NCI-H146 treated with DMSO at 0.1 percent for 48 hours (cell line): ENCODE data around the gene FKBP5.
"Not testable (repeated sequence)": the region's sequence is repeated elsewhere in the genome, so short reads cannot be mapped to it uniquely, and the experiment has no call there.

Experiments
- DNase-seq: peaks from one replicate; lab custom pipeline; 2025; ENCODE audit not compliant: unreplicated experiment; lab: John Stamatoyannopoulos, UW

FKBP5 gene

DNA sequence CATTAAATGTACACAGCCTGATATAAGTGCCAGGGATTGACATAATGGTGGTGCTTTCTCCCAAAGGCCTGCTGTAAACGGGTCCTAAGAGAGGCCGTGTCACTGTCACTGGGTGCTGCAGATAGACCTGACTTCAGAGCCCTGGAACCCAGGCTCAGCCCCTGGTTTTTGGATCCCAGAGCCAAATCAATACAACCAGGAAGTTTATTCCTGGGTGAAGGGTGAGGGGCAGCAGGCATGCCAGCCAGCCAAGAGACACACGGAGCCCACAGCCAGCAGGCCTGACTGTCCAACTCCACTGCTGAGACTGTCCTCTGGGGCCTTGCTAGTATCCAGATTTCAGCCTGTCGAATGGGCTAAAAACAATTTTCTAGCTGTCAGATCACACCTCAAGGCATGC lies 35.3 kb upstream of the FKBP5 start:
- DNase-seq: no peak

DNA sequence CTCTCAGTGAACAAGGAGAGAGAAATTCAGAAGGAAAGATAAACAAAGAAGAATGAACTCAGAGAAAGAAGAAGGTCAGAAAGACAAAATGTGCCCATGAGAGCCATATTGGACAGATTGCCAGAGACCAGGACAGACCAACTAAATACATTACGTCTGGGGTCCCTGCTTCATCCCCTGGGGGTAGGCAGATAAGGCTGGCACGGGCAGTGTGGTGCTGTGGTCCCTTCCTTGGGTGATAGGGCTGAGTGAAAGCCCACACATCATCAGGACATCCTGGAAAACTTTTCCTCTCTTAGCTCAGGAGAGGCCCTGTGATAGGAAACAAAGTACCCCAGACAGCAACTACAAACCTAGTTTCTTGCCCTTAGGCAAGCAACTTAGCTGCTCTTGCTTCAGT lies 34.9 kb upstream of the FKBP5 start:
- DNase-seq: no peak

DNA sequence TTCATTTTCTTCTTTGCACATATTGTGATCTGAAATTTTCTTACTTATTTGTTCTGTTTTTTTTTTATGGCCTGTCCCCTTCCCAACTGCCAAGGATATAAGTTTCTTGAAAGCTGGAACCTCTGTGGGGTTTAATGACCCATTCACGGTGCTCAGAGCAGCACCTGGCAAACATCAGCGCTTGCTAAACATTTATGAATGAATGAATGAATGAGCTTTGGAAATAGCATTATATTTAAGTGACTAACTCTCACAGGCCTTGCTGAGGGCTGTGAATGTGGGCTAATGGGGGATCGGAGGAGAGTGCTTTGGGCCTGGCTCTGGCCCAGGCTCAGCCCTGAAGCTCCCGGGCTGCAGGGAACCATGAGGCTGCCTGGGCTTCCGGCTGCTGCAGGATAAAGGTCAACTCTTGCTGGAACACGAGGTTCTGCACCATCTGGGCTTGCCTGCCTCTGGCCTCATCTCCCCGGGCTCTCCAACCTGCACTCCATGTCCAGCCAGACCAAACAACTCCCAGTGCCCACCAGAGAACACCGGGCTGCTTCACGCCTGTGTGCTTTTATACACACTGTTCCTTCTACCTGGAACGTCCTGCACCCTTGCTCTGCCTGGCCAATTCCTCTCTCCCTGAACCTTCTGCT lies 33.5 kb upstream of the FKBP5 start:
- DNase-seq: no peak

DNA sequence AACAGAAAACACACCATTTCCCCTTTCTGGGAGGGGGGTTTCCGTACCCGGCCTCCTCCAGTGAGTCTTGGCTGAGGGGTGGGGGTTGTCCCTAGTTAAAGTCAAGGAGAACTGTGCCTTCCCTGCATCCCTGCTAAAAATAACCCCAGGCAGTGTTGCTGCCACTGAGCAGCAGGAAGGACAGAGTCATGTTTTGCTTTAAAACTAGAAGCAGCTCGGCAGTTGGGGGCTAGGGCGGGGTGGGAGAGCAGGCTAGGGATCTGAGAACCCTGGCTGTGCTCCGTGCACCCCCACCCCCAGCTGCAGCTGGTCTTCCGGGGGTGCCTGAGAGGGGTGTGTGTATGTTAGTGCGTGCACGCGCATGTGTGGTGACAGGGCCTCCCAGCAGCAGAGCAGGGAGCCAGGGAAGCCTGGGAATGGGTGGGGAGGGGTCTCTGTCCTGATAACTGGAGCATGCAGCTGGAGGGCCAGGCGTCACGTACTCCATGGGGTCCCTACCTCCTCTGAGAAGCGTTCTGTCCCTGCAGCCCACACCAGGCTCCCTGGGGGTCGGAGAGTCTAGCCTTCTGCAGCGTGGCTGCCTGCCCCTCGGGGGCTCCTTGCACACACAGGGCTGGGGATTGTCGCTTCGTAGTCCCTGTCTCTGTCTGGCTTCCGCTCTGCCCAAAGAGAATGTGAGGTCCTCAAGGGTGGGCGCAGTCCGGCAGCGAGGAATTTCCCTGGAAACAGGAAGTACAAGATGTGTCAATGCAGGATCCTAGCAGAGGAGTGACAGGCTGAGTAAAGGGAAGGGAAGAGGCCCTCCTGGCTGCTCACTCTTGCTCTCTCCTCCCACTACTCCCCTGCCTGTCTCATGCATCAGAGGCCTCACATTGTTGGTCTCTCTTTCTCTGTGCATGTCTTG lies 31.4 kb upstream of the FKBP5 start:
- DNase-seq: no peak

DNA sequence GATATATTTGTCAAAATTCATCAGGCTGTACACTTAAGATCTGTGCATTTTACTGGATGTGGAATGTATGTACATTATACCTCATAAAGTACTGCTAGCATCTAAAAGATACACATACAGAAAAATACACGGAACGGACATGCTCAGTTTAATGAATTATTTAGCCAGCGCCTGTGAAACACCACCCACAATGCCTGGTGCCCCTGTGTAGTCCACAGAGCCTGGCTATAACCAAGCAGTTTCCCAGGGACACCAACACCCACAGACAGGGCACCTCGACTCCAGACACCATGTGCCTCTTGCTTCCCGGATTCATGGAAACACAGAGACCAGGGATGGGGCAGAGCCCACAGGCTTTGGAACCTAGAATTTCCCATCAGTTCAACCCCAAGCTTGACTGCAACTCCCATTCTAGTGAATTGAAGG lies 30.7 kb upstream of the FKBP5 start:
- DNase-seq: no peak

DNA sequence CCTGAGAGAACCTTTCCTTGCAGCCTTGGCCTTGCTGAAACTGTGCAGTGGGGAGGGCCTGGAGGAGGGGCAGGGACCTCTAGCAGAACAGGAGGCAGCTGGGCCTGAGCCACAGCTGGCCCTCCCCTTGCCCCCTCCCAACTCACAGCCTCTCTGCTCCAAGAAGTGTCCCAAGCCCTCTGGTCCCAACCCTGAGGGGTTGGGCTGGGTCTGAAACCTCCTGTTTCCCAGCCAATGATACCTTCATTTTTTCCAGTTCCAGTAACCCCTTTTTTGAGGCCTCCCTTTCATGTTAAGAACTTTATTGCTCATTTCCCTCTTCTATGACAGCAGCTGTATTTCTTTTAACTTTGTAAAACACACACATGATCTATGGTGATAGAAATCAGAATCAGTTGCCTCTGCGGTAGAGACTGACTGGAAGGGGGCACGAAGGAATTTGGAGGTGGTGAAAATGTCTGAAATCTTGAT lies 30.2 kb upstream of the FKBP5 start:
- no peak for DNase-seq

DNA sequence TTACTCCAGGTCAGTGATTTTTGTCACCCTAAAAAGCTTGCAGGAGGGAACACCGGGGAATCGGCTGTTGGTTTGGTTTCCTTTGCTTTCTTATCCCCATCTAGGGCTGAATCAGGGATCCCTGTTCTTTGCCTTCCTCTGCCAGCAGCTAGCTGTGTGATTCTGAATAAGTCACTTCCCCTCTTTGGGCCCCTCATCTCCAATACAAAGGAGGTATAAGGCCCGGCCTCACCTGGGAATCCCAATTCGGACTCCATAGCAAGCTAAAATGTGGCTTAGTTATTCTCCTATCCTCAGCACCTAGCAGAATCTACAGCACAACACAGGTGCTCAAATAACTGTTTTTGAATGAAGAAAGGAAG lies 29.6 kb upstream of the FKBP5 start:
- DNase-seq: no peak

DNA sequence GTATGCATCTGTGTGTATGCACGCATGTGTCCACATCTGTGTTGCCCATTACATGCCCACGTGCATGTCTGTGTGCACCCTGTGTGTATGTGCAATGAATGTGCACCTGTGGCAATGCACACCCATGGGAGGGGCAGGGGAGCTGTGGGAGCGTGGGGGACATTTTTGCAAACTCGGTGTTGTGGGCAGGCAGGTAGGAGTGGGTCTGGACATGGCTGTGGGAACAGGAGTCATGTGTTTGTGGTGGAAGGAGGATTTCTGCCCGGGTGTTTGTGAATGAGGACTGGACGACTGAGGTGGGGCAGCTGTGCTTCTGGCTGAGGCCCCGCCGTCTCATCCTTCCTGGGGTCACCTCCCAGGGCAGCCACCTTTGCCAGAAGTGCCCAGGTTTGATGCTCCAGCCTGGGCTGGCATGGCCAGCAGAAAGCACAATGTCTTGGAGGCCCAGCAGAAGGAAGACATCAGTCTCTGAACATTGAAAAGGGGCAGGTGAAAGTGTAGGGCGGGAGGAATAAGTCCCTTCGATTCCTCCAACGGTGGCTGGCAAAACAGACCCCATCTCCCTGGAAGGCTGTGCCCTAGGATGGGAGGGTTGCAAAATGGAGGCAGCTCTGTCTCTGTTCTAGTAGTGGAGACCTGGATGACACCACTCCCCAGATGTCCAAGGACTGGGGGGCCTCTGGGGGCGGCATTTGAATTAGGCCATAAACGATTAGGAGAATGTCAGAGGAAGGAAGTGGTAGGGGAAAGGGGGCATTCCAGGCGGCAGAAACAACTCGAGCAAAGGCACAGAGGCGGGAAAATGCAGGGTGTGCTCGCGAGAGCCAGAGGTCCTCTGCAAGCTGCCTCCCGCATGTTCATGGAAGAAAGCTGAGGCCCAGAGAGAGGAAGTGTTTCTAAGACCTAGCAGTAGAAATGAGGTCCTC lies 29.0 kb upstream of the FKBP5 start:
- DNase-seq: no peak

DNA sequence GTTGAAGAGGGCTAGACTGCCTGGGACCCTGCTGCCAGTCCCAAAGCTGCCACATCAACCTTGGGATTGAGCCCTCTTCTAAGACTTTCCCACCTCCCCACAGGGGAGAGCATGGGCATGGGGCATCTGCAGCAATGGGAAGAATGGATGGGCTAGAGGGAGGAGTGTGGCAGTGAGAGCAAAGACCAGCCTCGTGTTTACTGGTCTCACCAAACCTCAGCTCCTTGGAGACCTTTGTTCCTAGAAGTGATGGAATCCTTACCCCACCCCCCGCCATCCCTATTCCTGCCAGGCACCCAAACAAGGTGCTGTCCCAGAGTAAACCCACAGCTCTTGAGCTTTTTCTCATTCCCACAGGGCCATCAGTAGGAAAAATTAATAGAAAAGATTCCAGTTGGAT lies 28.1 kb upstream of the FKBP5 start:
- no peak for DNase-seq

DNA sequence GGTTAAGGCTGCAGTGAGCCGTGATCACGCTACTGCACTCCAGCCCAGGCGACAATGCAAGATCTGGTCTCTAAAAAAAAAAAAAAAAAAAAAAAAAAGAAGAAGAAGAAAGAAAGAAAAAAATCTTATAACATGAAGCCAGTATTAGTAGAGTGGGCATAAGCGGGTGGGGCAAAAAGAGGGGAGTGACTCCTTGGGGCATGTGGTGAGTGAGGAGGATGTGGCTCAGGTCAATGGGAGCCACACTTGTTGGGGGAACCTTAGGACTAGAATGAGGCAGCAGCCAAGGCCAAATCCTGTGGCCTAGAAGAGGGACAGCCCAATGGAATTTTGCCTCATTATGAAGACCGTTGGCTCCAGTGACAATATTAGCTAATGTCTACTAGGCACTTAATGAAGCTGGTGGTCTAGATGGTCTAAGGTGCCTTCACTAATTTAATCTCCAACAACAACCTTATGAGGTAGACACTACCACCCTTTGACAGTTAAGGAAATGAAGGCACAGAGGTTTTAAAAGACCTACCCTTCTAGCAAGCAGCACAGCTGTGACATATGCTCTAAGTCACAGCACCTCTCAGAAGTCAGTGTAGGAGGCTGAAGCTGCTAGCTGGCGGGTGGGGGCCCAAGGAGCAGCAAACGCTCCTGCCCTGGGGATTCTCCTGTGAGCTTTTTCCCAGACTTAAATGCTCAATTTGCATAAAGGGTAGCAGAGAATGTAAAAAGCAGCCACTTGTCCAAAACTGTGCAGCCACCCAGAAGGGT lies 24.5 kb upstream of the FKBP5 start:
- no peak for DNase-seq

DNA sequence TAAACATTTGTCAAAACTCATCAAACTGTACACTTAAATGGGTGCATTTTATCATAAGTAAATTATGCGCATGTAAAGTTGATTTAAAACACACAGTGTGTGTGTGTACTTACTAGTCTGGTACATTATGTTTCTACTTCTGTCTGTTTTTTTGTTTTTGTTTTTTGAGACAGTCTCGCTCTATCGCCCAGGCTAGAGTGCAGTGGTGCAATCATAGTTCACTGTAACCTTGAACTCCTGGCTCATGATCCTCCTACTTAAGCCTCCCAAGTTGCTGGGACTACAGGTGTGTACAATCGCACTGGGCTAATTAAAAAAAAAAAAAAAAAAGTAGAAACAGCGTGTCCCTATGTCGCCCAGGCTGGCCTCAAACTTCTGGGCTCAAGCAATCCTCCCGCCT lies 23.0 kb upstream of the FKBP5 start:
- DNase-seq: no peak

DNA sequence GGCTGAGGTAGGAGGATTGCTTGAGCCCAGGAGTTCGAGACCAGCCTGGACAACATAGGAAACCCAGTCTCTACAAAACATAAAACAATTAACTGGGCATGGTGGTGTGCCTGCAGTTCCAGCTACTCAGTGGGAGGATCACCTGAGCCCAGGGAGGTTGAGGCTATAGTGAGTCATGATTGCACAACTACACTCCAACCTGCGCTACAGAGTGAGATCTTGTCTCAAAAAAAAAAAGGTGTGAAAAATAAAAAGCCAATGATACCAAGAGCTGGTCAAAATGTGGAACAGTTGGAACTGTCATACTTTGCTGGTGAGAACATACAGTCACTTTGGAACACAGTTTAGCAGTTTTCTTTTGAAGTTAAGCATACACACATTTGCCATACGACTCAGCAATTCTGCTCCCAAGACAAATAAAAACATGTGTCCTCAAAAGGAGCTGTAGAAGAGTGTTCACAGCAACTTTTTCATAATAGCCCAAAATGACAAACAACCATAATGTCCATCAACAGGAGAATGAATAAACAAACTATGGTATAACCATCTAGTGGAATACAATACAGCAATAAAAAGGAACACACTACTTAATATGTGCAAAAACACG lies 21.6 kb upstream of the FKBP5 start:
- DNase-seq: no peak

DNA sequence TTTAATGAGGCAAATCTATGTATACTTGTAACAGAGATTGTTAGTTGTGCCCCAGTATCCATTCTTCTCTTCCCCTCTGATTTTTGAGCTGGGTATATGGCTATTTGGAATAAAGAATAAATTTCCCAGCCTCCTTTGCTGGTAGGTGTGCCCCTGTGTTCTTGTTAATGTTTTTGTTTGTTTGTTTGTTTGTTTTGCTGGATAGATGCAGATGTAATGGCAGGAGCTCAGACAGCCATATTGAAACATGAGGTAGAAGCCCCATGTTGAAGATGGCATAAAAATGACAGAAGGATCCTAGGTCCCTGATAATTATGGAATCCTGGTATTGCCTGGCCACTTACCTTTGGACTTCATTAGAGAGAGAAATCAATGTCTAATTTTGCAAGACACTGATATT lies 19.9 kb upstream of the FKBP5 start:
- DNase-seq: no peak

DNA sequence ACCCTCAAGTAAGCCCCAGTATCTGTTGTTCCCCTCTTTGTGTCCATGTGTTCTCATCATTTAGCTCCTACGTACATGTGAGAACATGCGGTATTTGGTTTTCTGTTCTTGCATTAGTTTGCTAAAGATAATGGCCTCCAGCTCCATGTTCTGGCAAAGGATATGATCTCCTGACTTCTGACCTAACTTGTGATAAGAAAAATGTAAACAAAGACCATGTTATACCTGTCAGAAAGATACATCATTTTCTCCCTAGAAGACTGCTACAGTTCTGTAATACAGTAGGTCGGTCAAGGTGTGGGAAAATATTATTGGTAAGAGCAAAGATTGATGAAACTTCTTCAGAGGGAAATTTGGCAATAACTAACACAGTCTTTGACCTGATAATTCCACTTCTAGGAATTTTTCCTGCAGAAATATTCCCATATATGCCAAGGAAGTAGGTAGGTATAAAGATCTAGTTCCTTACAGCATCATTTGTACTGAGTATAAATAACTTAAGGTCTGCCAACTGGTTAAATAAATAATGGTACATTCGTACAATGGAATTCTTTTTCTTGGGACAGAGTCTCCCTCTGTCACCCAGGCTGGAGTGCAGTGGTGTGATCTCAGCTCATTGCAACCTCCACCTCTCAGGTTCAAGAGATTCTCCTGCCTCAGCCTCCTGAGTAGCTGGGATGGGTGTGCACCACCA lies 19.1 kb upstream of the FKBP5 start:
- DNase-seq: no peak

DNA sequence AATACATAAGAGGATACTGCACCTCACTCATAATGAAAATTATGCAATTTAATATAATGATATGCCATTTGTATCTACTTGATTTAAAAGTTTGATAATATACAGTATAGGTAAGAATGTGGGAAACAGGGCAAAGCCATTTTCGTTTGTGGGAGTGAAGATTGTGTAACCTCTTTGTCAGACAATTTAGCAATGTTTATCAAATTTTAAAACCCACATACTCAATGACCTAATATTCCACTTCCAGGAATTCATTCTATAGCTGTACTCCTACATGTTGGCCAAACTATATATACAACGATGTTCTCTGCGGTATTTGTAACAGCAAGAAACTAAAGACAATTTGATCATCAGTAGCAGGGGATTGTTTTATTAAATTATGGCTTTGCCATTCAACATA lies 17.8 kb upstream of the FKBP5 start:
- no peak for DNase-seq

DNA sequence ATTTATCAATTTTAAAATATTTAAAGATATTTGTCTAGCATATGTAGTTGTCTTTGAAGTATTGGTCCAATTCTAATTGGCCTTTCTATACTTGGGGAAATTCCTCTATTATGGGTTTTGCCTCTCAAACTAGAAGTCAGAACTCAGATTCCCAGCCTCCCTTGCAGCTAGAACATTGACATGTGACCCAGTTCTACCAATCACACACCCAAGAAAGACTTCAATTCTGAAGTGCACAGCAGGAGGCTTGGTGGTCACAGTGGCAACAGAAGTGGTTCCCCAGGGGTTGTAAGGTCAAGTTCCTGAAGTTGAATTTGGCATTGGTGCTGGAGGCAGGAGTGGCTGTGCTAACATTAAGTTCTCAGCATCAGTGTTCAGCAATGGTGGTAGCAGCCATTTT lies 14.8 kb upstream of the FKBP5 start:
- DNase-seq: no peak

DNA sequence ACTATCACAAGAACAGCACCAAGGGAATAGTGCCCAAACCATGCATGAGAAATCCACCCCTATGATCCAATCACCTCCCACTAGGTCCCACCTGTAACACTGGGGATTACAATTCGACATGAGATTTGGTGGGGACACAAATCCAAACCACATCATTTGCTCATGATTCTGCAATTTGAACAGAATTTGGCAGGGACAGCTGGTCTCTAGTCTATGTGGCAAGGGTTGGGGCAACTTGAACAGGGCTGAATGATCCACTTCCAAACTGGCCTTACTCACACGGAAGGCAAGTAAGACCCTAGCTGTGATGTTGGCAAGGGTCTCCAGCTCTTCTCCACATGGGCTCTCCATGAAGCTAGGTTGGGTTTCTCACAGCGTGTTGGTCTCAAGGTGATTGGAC lies 10.1 kb upstream of the FKBP5 start:
- DNase-seq: no peak

DNA sequence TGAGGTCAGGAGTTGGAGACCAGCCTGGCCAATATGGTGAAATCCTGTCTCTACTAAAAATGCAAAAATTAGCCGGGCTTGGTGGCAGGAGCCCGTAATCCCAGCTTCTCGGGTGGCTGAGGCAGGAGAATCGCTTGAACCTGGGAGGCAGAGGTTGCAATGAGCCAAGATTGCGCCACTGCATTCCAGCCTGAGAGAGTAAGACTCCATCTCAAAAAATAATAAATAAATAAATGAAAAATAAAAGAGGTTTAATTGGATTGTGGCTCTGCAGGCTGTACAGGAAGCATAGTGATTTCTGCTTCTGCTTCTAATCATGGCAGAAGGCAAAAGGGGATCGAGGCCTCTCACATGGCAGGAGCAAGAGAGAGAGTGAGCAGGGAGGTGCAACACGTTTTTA lies 9.7 kb upstream of the FKBP5 start:
- not testable (repeated sequence) for DNase-seq

DNA sequence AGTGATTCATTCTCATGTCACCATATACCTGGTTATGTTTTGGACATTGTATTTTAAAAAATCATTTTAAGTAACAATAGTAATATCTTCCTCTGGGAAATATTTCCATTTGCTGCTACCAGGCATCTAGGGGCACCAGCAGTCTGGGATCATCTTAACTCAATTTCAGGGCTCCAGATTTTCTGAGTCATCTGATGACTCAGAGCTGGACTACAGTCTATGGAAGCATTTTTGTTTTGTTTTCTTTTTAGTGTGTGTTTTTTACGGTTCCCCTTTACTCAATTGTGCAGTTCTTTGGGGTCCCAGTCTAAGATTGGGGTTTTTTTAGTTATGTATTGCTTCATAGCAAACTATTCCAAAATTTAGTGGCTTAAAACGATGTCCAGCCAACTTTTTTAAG lies 5.7 kb upstream of the FKBP5 start:
- no peak for DNase-seq
